NCI-H446 (cell line): ENCODE results near the gene CCDC137.
"Not testable (repeated sequence)": the region's sequence is repeated elsewhere in the genome, so short reads cannot be mapped to it uniquely, and the experiment has no call there.

Source experiments
- DNase-seq, 2 experiments: peaks; one replicate each; lab custom pipeline; 2025; lab: John Stamatoyannopoulos, UW

The CCDC137 gene

GRCh38 chr17:81666342-81667191, at the start of gene CCDC137, which contains the start of gene OXLD1:
CCDC137 (plus strand) TSS chr17:81666737; CDS start chr17:81666767, 30 bp downstream.
OXLD1 (minus strand) TSS chr17:81666605; CDS start chr17:81666577, 28 bp downstream.
- peak; percentile 92 to 98 for DNase-seq

DNA sequence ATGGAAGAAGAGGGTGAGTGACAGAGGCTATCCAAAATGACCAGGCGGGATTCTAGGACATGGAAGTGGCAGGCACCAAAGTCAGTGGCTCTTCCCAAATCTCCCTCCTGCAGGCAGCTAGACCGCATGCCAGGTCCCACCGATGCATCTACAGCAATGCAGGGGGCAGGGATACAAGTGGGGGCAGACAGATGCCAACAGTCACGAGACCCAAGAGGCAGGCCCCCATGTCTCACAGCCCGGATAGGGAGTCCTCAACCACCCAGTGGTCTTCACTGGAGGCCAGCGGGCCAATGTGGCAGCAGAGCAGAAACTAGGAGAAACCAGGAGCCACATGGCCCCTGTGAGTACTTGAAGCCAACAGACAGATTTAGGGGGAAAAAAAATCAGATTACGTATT, 49.7 kb upstream of the CCDC137 start:
- DNase-seq = no peak

DNA sequence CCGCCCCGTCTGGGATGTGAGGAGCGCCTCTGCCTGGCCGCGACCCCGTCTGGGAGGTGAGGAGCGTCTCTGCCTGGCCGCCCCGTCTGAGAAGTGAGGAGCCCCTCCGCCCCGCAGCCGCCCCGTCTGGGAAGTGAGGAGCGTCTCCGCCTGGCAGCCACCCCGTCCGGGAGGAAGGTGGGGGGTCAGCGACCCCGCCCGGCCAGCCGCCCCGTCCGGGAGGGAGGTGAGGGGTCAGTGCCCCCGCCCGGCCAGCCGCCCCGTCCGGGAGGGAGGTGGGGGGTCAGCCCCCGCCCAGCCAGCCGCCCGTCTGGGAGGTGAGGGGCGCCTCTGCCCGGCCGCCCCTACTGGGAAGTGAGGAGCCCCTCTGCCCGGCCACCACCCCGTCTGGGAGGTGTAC, 48.2 kb upstream of the CCDC137 start:
- DNase-seq = not testable (repeated sequence)

GRCh38 chr17:81621494-81622130, 44.9 kb upstream of the CCDC137 start:
- no peak for DNase-seq

GRCh38 chr17:81630274-81630673, 36.3 kb upstream of the CCDC137 start:
- no peak for DNase-seq

- no peak for DNase-seq
Measured at GRCh38 chr17:81631482-81631881, 35.1 kb upstream of the CCDC137 start.

GRCh38 chr17:81635431-81635830, 31.1 kb upstream of the CCDC137 start:
- DNase-seq = no peak

DNA sequence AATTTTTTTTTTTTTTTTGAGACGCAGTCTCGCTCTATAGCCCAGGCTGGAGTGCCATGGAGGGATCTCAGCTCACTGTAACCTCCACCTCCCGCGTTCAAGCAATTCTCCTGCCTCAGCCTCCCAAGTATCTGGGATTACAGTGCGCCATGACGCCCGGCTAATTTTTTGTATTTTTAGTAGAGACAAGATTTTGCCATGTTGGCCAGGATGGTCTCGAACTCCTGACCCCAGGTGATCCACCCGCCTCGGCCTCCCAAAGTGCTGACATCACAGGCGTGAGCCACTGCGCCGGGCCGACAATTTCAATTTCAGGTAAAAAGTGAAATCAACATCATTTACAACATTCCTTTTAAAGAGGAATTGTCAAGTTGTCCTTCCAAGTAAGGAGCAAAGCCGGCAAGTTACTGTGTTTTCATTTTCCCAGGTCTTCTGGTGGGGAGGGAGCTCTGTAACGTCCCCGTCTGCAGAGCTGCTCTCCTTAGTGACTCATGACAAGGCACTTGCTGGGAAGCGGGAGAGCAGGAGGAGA, 30.5 kb upstream of the CCDC137 start:
- DNase-seq = no peak

DNA sequence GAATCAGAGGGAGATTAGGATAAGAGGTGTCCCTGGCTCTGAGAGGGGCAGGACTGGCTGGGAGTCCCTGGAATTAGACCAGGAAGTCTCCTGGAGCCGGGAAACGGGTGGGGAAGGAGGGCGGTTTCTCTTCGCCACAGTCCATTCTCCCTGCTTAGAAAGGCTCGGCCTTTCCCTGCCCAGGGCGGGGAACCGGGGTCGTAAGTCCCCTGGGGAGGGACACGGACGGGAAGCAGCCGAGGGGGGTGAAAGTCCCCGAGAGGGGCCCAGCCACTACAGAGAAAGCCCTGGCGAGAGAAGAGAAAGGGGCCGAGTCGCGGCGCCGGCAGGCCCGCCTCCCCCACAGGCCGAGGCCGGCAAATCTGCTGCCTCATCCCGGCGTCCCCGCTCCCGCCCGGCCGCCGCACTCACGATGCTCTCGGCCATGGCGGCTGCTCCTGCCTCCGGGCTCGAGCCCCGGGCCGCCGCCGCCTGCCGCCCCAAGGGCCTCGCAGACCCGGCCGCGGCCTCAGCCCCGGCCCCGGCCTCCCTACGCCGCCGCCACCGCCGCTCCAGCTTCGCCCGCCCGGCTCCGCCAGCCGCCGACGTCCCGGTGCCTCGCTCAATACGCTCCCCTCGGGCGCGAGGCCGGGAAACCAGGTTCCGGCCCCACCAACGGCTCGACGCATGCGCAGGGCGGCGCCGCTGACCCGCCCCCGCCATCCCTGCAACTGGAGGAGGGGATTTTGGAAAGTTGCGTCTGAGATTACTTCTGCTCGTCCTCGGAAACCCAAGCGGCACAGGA, 29.8 kb upstream of the CCDC137 start, which contains the start of the genes NPLOC4 and TSPAN10:
TSS of gene NPLOC4 (minus strand) at position 608 of the 784 bp plus-strand sequence. CDS start at position 426, 182 bp downstream.
TSS of gene TSPAN10 (plus strand) at position 692 of the 784 bp plus-strand sequence. CDS start 5,217 bp downstream, outside the sequence.
- peak; percentile 52 to 93 for DNase-seq

GRCh38 chr17:81638683-81639082, 27.9 kb upstream of the CCDC137 start:
- no peak for DNase-seq

- no peak for DNase-seq
Measured at GRCh38 chr17:81640011-81640410, 26.5 kb upstream of the CCDC137 start.

DNA sequence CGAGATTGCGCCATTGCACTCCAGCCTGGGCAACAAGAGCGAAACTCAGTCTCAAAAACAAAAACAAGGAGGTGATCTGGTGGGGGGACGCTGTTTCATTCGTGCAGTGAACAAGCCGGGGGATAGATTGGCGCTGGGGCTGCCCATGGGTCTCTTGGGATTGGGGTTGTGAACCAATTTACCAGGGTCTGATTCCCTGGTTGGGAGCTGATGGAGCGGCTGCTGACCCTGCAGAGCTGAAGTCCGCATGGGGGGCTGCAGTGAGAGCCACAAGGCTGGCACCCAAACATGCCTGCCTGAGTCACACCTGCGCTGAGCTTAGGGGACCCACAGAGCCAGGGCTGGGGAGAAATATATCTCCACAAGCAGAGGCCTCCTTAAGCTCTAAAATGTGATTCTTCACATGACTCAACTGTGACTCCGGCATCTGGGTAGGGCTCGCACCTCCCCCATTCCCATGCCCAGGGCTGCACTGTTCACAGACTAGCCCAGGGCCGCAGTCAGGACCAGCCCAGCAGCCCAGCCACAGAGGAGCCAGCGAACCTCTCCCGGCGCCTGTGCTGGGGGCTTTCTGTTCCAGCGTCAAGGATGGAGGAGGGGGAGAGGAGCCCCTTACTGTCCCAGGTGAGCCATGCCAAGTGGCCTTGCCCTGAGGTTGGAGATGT, 24.6 kb upstream of the CCDC137 start:
- no peak for DNase-seq

DNA sequence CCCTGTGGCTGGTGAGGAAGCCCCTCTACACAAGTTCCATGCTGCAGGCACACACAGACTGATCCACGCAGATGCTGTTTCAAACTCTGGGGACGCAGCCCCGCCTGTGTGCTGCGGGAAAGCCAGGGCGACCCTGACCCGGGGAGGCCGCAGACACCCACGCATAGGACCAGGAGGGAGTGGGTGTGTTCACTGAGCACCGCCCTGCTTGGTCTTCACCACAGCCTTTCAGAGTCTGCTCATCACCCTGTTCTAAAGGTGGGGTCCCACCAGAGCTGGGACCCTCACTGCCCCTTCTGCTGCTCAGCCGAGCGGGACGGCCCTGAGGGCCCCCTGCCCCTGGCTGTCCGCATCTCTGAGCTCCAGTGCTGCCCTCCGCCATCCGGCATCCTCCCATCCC, 22.0 kb upstream of the CCDC137 start:
- DNase-seq = no peak

GRCh38 chr17:81644976-81645952, 21.3 kb upstream of the CCDC137 start:
- no peak for DNase-seq

- no peak for DNase-seq
Measured at GRCh38 chr17:81646869-81647600, 19.5 kb upstream of the CCDC137 start.

DNA sequence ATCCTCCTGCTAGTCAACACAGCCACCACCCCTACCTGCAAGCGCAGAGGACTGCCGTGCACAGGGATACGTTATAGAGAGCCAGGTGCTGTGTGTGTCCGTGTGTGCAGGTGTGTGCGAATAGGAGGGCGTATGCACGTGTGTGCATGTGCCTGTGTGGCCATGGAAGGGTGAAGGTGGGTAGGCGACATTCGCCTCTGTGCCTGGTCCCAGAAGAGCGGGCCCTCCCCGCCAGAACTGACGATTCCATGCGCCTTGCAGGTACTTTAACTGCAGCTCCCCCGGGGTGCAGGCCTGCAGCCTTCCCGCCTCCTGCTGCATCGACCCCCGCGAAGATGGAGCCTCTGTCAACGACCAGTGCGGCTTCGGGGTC, 18.9 kb upstream of the CCDC137 start:
- no peak for DNase-seq

GRCh38 chr17:81648013-81648706, 18.4 kb upstream of the CCDC137 start:
- no peak for DNase-seq

GRCh38 chr17:81648707-81649085, 17.8 kb upstream of the CCDC137 start:
- DNase-seq = no peak

GRCh38 chr17:81650951-81651350, 15.6 kb upstream of the CCDC137 start:
- no peak for DNase-seq
